HG03196 (cell line): ENCODE results near the gene COPS7A.

Experiments used
- ATAC-seq: cut with Tn5 transposase; IDR thresholded peaks from one replicate; pipeline ENCODE4 v1.9.1; 2021; ENCODE audit not compliant: unreplicated experiment

The COPS7A gene

DNA sequence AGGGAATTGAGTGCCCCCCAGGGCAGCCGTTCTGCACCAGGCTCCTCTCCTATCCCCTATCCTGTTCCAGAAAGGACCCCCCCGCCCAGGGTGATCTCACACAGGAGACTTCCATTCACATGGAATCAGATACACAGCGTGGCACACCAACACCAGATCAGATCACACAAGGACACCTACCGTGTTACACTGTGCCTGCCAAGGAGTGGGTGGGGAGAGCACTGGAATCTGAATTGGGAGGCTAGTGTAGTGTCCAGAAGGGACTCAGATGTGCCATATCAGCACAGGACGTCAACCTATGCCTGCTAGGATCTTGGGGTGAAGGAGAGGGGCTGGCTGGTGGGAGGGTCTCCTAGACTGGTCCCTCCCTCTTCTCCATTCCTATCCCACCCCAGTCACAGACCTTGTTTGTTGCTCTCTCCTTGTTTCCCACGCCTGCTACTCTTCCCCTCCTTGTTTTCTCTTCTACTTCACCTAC is 44.6 kb downstream of the COPS7A start:
- ATAC-seq: no peak

DNA sequence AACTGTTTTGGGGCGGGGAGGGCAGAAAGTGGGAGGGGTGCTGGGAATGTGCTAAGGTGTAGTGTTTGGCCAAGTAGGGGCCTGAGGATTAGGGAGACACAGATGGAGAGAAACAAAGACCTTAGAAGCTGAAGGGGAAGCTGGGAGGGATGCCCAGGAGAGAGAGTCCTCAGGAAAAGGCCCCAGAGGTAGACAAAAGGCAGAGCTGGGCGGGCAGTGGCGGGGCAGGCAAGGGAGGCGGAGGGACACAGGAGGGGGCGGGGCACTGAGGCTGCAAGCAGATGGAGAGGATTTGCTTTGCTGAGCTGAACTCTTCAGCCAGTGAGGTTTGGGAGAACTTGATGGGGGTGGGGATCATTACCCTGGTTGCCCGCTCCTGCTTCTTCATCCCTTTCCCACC is 45.1 kb downstream of the COPS7A start:
- no peak for ATAC-seq

DNA sequence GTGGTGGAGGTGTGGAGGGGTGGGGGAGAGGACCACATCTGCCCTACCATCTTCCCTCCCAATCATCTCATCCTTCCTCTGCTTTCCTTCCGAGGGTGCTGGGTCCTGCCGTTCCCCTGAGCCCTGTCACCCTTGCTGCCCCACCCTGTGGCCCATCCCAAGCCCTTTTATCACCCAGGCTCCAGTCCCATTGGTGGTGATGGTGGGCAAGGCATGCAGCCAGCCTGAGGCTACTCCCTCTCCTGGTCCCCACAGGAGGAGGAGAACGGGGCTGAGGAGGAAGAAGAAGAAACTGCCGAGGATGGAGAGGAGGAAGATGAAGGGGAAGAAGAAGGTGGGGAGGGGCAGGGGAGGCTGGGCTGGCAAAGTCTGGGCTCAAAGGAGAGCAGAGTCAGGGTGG is 45.8 kb downstream of the COPS7A start:
- no peak for ATAC-seq

DNA sequence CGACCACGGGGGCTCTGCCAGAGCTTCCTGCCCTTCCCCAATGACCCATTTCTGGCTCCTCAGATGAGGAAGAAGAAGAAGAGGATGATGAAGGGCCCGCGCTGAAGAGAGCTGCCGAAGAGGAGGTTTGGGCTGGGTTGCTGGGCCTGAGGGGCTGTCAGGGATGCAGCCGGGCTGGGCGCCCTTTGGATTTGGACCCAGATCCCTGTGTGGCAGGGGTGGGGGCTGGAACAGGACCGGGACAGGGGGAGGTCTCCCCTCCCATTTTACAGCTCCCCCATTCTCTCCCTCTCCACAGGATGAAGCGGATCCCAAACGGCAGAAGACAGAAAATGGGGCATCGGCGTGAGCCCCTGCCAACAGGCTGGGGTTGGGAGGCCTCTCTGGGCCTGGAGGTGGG is 46.2 kb downstream of the COPS7A start:
- ATAC-seq: no peak

DNA sequence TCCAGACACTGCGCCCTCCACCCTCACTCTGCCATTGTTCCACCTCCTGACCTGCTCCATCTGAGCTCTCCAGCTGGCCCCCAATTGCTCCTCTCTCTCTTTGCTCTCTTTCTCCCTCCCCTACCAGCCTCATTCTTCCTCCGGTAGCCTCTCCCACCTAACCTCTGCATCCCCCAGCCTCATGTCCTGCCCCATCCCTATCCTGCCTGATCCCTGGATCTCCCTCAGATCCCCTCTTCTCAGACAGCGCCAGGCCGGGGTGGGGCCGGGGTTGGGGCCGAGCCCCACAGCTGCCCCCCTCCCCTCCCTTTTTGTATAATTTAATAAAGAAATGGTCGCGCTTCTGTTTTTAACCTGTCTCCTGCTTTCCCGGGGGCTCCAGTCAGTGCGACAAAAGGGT is 46.8 kb downstream of the COPS7A start:
- ATAC-seq: no peak

GRCh38 chr12:6771091-6771495 is 47.2 kb downstream of the COPS7A start:
- ATAC-seq: no peak

GRCh38 chr12:6771509-6772330 is 47.9 kb downstream of the COPS7A start:
- no peak for ATAC-seq

- no peak for ATAC-seq
These were observed 48.5 kb downstream of the COPS7A start, which contains the start of gene LAG3 for GRCh38 chr12:6772331-6772695. TSS of gene LAG3 (plus strand) at chr12:6772520. CDS start at chr12:6772853, 333 bp downstream.

- no peak for ATAC-seq
These were observed 49.1 kb downstream of the COPS7A start for GRCh38 chr12:6772726-6773589.

GRCh38 chr12:6773590-6774351 is 49.9 kb downstream of the COPS7A start:
- no peak for ATAC-seq

DNA sequence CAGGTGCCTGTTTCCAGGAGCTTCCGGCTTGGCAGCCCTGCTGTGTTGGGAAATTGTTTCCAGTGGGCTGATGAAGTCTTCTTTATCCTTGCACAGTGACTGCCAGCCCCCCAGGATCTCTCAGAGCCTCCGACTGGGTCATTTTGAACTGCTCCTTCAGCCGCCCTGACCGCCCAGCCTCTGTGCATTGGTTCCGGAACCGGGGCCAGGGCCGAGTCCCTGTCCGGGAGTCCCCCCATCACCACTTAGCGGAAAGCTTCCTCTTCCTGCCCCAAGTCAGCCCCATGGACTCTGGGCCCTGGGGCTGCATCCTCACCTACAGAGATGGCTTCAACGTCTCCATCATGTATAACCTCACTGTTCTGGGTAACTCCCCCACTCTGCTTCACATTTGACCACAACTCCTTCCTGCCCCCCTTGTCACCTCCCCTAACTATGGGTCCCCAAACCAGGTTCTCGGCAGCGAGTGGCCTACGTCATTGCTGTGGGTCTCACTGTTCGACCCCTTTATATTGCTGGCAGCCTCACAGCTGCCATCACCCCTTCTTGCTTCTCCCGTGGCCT is 50.7 kb downstream of the COPS7A start:
- ATAC-seq: no peak

DNA sequence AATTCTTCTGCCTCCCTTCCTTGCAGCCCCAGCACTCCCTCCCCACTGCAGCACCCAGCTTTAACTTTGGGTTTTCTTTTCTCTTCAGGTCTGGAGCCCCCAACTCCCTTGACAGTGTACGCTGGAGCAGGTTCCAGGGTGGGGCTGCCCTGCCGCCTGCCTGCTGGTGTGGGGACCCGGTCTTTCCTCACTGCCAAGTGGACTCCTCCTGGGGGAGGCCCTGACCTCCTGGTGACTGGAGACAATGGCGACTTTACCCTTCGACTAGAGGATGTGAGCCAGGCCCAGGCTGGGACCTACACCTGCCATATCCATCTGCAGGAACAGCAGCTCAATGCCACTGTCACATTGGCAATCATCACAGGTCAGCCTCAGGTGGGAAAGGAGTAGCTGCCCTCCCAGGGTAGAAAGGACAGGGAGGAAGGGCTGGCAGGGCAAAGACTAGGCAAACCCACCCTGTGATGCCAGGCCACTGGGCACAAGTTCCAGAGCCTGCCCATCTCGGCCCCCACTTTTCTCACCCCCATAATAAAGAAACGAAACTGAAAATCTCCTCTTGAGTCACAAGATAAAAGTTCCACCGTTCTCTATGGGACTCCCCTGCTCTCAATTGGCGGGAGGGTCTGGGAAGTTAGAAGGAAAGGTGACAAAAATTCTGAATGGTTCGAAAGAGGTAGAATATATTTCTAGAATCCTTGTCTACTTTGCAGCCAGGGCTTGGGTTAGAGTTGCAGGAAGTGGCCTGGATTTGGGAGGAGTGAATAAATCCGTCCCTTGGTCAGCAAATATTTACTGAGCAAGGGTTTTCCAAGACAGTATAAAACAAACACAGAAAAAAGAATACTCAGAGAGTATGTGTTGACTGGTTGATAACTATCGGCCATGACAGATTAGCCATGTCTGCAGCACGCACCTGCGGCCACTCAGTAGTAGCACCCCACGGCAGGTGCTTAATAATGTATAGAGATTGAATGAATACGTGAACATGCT is 51.6 kb downstream of the COPS7A start:
- no peak for ATAC-seq

DNA sequence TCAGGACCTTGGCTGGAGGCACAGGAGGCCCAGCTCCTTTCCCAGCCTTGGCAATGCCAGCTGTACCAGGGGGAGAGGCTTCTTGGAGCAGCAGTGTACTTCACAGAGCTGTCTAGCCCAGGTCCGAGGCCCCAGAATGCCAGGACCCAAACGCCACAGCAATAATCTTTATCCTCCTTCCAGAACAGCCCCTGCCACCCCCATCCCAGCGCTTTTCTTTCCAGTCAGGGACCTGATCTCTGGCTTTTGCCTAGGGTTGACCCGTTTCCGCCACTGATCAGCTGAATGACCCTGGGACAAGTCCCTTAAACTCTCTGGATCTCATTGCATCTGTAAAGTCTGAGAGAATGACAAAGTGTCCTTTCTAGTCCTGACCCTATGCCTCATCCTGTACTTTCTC is 53.5 kb downstream of the COPS7A start:
- no peak for ATAC-seq

GRCh38 chr12:6778217-6778573 is 54.3 kb downstream of the COPS7A start:
- ATAC-seq: no peak

DNA sequence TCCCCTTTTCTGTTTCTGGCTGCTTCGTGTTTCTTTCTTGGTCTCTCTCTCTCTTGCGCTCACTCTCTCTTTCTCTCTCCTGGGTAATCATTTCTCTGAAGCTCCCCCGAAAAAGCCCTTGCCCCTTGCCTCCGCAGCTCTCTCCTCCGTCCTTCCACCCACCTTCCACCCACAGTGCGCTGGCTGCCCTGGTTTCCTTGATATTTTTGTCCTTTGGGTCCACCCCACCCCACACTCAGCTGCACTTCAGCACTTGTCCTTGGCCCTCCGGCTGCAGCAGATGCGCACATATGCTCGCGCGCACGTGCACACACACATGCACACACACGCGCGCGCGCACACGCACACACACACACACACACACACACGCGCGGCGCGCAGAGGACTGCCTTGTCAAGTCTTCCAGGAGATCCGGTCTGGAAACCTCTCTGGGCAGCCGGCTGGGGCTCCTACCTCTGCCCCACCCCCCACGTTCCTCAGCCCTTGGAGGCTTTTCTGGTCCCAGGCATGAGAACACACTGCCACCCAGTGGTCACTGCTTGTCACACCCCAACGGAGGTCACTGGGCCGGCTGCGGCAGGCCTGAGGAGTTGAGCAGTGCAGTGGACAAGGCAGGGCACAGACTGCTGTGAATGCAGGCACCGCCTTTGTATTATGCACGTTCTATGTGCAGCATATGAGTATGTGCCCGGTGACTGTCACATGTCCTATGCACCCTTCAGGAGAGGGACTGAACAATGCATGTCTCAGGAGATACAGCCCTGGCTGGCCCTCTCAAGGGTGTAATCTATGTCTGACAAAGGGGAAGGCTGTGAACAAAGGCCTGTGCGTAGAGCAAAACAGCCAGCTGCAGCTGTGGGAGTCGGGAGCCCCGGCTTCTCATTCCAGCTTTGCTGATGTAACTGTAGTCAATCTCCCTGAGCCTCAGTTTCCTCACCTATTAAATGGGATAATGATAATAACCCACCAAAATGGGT is 55.0 kb downstream of the COPS7A start:
- ATAC-seq: peak; percentile 66

DNA sequence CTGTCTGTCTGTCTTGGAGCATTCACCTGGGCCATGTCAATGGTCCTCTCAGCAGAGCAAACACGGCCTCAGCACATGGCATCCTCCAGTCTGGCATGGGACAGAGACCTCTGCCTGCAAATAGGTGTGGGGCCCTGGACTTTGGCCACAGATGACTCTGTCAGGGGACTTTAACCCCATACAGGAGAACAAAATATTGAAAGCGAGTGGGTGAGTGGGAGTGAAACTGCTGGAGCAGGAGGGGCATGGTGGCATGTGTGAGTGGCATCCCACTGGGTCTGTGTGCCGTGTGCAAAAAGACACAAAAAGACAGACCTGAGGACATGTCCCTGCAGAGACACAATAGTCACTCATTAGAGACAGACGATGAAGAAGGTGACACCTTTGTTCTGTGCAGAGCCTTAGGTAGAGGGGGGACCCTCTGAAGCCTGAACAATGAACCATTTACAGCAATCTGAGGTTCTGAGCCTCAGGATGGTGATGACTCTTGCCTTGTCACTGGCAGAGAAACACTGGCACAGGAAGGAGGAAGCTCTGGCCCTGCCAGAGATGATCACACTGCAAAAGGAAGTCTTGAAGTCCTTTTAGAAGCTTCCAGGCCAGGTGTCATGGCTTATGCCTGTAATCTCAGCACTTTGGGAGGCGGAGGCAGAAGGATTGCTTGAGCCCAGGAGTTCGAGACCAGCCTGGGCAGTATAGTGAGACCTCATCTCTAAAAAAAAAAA is 56.0 kb downstream of the COPS7A start:
- no peak for ATAC-seq

- no peak for ATAC-seq
These were observed 56.7 kb downstream of the COPS7A start for GRCh38 chr12:6780573-6780972.
